ENCODE measurements around the gene HOXA7. TPM values are rescaled to one million over a fixed set of nuclear protein-coding genes. Genes with fewer than 3 reads are reported as not detected.

The HOXA7 gene
- total and polyA plus RNA-seq, 2 of the 8 experiments (the other 6 are each of a cell fraction or from before 2014, with no cell fraction given), result 0.03 TPM; not detected in 1

DNA sequence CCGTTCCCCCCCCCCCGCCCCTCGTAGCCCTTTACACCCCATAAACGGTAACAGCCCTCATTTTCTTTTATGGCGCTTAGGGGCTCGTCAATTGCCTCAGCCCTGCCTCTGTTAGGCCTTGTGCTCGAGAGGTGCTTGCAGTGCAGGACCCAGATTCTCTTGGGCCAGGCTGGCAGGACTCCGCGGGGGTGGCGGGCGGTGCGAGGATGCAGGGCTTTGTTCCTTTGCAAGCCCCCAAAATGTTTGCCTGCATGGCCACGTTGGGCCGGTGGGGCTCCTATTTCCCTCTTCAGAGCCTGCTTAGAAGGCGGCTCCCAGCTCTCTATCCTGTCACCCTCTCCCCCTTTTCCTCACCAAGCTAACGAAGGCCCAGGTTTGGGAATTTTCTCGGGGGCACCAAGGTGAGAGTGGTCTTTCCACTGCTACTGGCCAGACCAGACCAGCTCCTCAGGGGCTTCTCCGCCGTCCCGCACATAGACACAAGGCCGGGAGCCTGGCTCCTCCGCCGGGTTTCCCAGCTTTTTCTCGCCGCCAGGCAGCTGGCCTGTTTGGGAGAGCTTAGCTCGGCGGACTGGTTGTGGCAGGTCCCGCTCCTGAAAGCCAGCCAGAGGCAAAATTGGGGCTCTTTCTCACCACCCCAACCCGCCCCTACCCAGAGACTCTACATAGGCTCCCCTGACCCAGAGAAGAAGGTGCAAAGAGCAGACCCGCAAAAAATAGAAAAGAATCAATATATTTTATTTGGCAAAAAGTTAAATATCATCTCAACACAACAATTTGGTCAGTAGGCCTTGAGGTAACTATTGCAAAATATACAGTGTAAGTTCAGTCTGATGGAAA is 5.5 kb upstream of the HOXA7 start:
- POLR2A ChIA-PET (ENCODE audit: partially characterized antibody), result no interaction called here
- H3K4me3 ChIP-seq (ENCODE audit: extremely low read depth in 1 of 4, insufficient read depth in 2 of 4, low read depth in 3 of 4, low read length in 4 of 4), result no peak overlapping the region
- H3K23me2 ChIP-seq (ENCODE audit: low read depth, low read length), result no peaks in the 10 kb centered on the region
- H4K20me1 ChIP-seq (replicated peaks in 1 of 2; ENCODE audit: control insufficient read depth in 1 of 2, insufficient read depth in 2 of 2, low read length in 2 of 2), result peaks cover 18 to 31% of the 10 kb centered on the region in 2 experiments
- H3K9me3 ChIP-seq (ENCODE audit: insufficient read depth in 2 of 2, low read depth in 1 of 2, low read length in 1 of 2), result peaks cover 0 to 6% of the 10 kb centered on the region in 2 experiments; a peak in 1 of 4 replicates
- no peak overlapping the region for H3K27ac ChIP-seq (ENCODE audit: low read depth, low read length)
- peaks cover 98 to 100% (median 99%) of the 10 kb centered on the region in 4 experiments for H3K27me3 ChIP-seq (replicated peaks in 1 of 4; ENCODE audit: control insufficient read depth in 3 of 4, extremely low read depth in 1 of 4, insufficient read depth in 3 of 4, low read length in 3 of 4)
- TF ChIP-seq RFX5 (IDR thresholded peaks at IDR 0.05; ENCODE audit: borderline replicate concordance, low read depth, low read length) (no peak), RNF2 (IDR thresholded peaks at IDR 0.05; ENCODE audit: borderline replicate concordance, low read depth, low read length, missing control alignments, poor library complexity, severe bottlenecking) (peak; percentile 93), EZH2 (IDR thresholded peaks at IDR 0.05; ENCODE audit: low read depth, low read length, severe bottlenecking) (peak; percentile 82), SRF (IDR thresholded peaks at IDR 0.05; ENCODE audit: low read depth, low read length) (no peak), SUZ12 (IDR thresholded peaks at IDR 0.05; ENCODE audit: low read length) (peak; percentile 47)
- H3K23ac ChIP-seq (ENCODE audit: insufficient read length), result no peak overlapping the region
- H3K4ac ChIP-seq (replicated peaks; ENCODE audit: insufficient read length, low read depth, low read length), result no peak overlapping the region
- 24% methylated on average over 26 of the region's 30 CpGs; no CpG with 5 or more reads in 1 of the 2 experiments for WGBS, 2 experiments (ENCODE audit: extremely low coverage in 1 of 2, insufficient coverage in 1 of 2, insufficient read length in 1 of 2, insufficient replicate concordance in 2 of 2, low coverage in 1 of 2, low lambda C conversion rate in 2 of 2, missing lambda C conversion rate in 1 of 2)
- no peaks in the 10 kb centered on the region for H3K79me1 ChIP-seq (ENCODE audit: low read depth, low read length)
- no peak overlapping the region for H4K8ac ChIP-seq (ENCODE audit: extremely low read depth, insufficient read depth, low read length)
- H2BK5ac ChIP-seq (ENCODE audit: low read depth, low read length), result no peak overlapping the region
- no peak overlapping the region for H3K14ac ChIP-seq (ENCODE audit: insufficient read length)
- DNase-seq (ENCODE audit: low read depth in 1 of 2, low spot score in 2 of 2) (peak in 1 of 2 experiments; percentile 57), FAIRE-seq (no peak)
- no peak overlapping the region for H2BK12ac ChIP-seq (ENCODE audit: low read depth, low read length)
- H3K56ac ChIP-seq (replicated peaks; ENCODE audit: insufficient read length, low read depth, low read length), result no peak overlapping the region
- CTCF ChIA-PET (ENCODE audit: partially characterized antibody), result interaction anchor here (0.7 to 4.4 kb wide), 18 partner anchors 12 to 792 kb away, joined by 3 to 80 read pairs (median 5); partner anchors contain the start of genes HOXA3, HOXA5 and HOXA6
- no peak overlapping the region for H3K4me2 ChIP-seq (ENCODE audit: insufficient read depth in 1 of 2, low read depth in 2 of 2, low read length in 2 of 2)
- H3K18ac ChIP-seq (ENCODE audit: extremely low read depth, low read length), result no peak overlapping the region
- no peak overlapping the region for H2AK5ac ChIP-seq (ENCODE audit: low read depth, low read length)
- no peak overlapping the region for H4K5ac ChIP-seq (ENCODE audit: insufficient read length, low read depth, low read length)
- no peak overlapping the region for H2AFZ ChIP-seq (ENCODE audit: low read length)
- H3K9ac ChIP-seq (replicated peaks in 1 of 4; ENCODE audit: extremely low read depth in 1 of 4, low read depth in 3 of 4, low read length in 3 of 4), result no peak overlapping the region
- no peaks in the 10 kb centered on the region; a peak in 4 of 7 replicates for H3K4me1 ChIP-seq (replicated peaks in 1 of 4; ENCODE audit: control insufficient read depth in 3 of 4, insufficient read depth in 4 of 4, low read length in 3 of 4)
- H2BK15ac ChIP-seq (ENCODE audit: low read length), result no peak overlapping the region
- no peak overlapping the region for H4K91ac ChIP-seq (replicated peaks; ENCODE audit: insufficient read length, low read length)
- H3K36me3 ChIP-seq (ENCODE audit: control insufficient read depth in 2 of 4, insufficient read depth in 4 of 4, low read length in 3 of 4), result peaks cover 0 to 24% (median 0%) of the 10 kb centered on the region in 4 experiments; a peak in 1 of 8 replicates
- H2BK120ac ChIP-seq (replicated peaks; ENCODE audit: low read depth, low read length), result no peak overlapping the region
- H3K79me2 ChIP-seq (ENCODE audit: control insufficient read depth in 1 of 2, insufficient read depth in 2 of 2, low read length in 2 of 2), result no peaks in the 10 kb centered on the region
- no peak overlapping the region for H2BK20ac ChIP-seq (ENCODE audit: low read length)

All from H1 (cell line).